Suprapubic skin (tissue), 4 donors: ENCODE data around the gene FAF2. TPM values are rescaled to one million over a fixed set of nuclear protein-coding genes. Genes with fewer than 3 reads are reported as not detected.
A peak's percentile ranks its signal among the peaks of the same experiment; 100 is the strongest.

Experiments
- DNase-seq, 2 donors: peaks; one replicate each; pipeline ENCODE4 v3.0.0-alpha.2; 2019; ENCODE audit warnings: low spot score in 2 of 2
- H3K27ac ChIP-seq: fragments of 200-600 bp; sonication (generic); one replicate; pipeline ENCODE4 v1.5.1; 2019
- H3K27me3 ChIP-seq: fragments of 200-600 bp; sonication (generic); one replicate; pipeline ENCODE4 v1.5.1; 2019
- H3K36me3 ChIP-seq: fragments of 200-600 bp; sonication (generic); one replicate; pipeline ENCODE4 v1.5.1; 2019
- H3K4me1 ChIP-seq: fragments of 200-600 bp; sonication (generic); one replicate; pipeline ENCODE4 v1.5.1; 2019
- H3K4me3 ChIP-seq: fragments of 200-600 bp; sonication (generic); one replicate; pipeline ENCODE4 v1.5.1; 2019; ENCODE audit warnings: mild to moderate bottlenecking
- H3K9me3 ChIP-seq: fragments of 200-600 bp; sonication (generic); one replicate; pipeline ENCODE4 v1.5.1; 2019
- EP300 ChIP-seq: sonication (generic); formaldehyde crosslinking; IDR thresholded peaks from one replicate; pipeline ENCODE4 v1.6.1; 2017; ENCODE audit warnings: antibody characterized with exemption
- POLR2A ChIP-seq, 2 donors: fragments of 450-650 bp; IDR thresholded peaks; one replicate each; pipeline ENCODE4 v1.6.1; 2017; ENCODE audit warnings: antibody characterized with exemption in 2 of 2, mild to moderate bottlenecking in 2 of 2, moderate library complexity in 2 of 2
- POLR2AphosphoS5 ChIP-seq, 3 donors: sonication (generic); formaldehyde crosslinking; IDR thresholded peaks; one replicate each; pipeline ENCODE4 v1.6.1; 2017; ENCODE audit warnings: antibody characterized with exemption in 3 of 3
- WGBS: methylation state at CpG from one replicate; pipeline ENCODE4 v1.1.5; 2018; 5-methylcytosine and 5-hydroxymethylcytosine counted together
- total RNA-seq, 4 donors: library from RNA; depleted of rRNA; stranded (reverse); fragments of >200 nt; gene quantifications; one replicate each; pipeline ENCODE4 v1.1.0, GENCODE V29; 2016
- TF ChIP-seq, protein P1 (sequence below), 2 donors: fragments of 200-600 bp in 1 of 2; fragments of 450-650 bp in 1 of 2; sonication (generic) in 1 of 2; IDR thresholded peaks; one replicate each; pipeline ENCODE4 v1.5.1; 2016 to 2019; ENCODE audit warnings: antibody characterized with exemption in 2 of 2, mild to moderate bottlenecking in 1 of 2, moderate library complexity in 1 of 2

Gene FAF2
- total RNA-seq, 4 donors from 2014 or later: 28.8 to 41.9 (median 37.1) TPM

DNA sequence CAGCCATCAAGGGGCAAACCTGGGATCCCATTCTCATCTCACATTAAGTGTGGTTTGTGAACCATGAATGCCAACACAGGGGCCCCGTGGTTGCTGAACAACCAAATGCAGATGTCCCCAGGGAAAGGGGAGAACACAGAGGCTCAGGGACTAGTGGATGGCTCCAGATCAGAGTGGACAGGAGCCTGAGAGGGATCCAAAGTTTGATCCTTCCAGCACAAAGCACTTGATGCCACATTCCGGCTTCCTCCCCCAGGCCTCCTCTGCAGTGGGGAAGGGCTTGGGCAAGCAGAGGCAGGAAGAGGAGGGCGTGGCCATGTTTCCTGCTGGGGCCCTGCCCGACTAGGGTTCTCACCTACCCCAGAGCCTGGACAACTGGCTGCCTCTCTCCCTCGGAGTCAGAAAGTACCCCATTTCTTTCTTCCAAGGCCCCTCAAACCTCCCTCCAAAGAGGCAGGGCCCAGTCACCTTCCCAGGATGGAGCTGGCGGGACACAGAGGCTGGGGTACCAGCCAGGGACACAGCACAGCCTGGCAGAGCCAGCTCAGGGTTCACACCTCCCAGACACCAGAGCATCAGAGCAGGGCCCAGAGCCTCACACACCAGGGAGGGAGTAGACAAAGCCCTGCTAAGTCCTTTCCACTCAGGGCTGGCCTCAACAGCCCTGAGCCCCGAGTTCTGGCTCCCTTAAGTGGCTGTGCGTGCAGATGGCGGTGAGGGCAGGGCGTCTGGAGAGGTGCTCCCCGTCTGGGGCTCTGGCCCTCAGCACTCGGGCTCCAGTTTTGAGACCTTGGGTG, 93.4 kb downstream of the FAF2 start:
- Histone ChIP-seq H3K9me3 (no peaks in the 10 kb centered on the region), H3K4me3 (peak overlapping the region; percentile 67), H3K4me1 (peaks cover 46% of the 10 kb centered on the region), H3K27me3 (no peaks in the 10 kb centered on the region), H3K27ac (peak overlapping the region; percentile 81), H3K36me3 (no peaks in the 10 kb centered on the region)
- DNase-seq: no peak
- TF ChIP-seq EP300: no peak
- TF ChIP-seq POLR2AphosphoS5 (IDR thresholded peaks at IDR 0.05): no peak
- TF ChIP-seq POLR2A (IDR thresholded peaks at IDR 0.05): no peak
- 47% methylated on average over 10 of the region's 12 CpGs for WGBS

DNA sequence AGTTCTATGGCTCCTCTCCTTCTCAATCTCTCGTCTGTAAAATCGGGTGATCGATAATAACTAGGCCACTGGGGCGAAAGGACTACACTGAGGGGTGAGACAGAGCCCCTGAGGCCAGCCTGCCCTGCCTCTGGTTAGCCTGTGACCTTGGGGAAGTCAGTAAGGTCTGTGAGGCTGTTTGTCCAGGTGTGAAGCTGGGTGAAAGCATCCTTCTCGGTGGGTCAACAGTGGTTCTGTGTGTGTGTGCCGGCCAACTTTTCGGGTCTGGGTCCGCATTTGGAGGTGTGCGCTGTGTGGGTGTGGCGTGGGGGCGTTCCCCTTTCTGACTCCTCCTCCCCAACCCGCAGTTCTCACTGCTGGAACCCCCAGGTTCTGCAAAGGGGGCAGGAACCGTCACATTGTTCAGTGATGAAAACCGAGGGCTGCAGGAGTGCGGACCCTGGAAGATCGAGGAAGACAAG, 94.0 kb downstream of the FAF2 start:
- Histone ChIP-seq H3K9me3 (no peaks in the 10 kb centered on the region), H3K36me3 (no peaks in the 10 kb centered on the region), H3K4me3 (peak overlapping the region; percentile 67), H3K27me3 (no peaks in the 10 kb centered on the region), H3K27ac (peak overlapping the region; percentile 81), H3K4me1 (peaks cover 46% of the 10 kb centered on the region)
- TF ChIP-seq POLR2AphosphoS5 (IDR thresholded peaks at IDR 0.05) (no peak), EP300 (no peak), POLR2A (IDR thresholded peaks at IDR 0.05) (no peak)
- TF ChIP-seq, protein P1, sequence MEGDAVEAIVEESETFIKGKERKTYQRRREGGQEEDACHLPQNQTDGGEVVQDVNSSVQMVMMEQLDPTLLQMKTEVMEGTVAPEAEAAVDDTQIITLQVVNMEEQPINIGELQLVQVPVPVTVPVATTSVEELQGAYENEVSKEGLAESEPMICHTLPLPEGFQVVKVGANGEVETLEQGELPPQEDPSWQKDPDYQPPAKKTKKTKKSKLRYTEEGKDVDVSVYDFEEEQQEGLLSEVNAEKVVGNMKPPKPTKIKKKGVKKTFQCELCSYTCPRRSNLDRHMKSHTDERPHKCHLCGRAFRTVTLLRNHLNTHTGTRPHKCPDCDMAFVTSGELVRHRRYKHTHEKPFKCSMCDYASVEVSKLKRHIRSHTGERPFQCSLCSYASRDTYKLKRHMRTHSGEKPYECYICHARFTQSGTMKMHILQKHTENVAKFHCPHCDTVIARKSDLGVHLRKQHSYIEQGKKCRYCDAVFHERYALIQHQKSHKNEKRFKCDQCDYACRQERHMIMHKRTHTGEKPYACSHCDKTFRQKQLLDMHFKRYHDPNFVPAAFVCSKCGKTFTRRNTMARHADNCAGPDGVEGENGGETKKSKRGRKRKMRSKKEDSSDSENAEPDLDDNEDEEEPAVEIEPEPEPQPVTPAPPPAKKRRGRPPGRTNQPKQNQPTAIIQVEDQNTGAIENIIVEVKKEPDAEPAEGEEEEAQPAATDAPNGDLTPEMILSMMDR (IDR thresholded peaks at IDR 0.05): no peak
- WGBS: 57% methylated on average over 4 of the region's 16 CpGs
- DNase-seq: no peak

DNA sequence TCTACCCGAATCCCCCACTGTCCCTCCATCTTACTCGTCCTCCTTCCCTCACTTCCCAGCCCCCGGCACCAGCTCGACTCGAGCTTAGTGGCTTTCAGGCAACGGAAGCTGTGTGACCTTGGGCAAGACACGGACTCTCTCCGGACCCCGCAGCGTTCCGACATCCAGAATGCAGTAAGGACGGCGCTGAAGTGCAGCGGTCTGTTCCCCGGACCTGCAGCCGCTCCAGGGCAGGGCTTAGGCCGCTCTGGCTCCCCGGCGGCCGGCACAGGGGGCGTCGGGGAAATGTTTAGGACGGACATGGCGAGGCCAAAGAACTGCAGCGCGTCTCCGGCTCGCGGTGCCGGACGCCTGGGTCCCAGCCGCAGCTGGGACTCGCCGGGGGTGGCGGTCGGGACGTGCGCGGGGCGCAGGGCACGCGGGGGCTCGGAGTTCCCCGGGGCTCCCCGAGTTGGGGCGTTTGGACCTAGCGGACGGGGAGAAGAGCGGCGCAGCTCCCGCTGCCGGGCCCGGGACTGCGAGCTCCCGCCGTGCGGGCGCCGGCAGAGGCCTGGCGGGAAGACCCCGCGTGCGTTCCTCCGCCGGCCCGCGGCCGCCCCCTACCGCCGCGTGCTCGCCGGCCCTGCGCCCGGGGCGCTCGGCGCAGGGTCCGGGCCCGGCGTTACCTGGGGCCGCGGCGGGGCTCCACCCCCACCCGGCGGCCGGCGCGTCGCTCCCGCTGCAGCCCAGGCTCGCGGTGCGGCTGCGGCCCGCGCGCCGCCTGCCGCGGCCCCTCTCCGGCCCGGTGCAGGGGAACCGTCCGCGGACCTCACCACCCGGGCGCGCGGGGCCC, 94.6 kb downstream of the FAF2 start:
- H3K4me3 ChIP-seq: peak overlapping the region; percentile 67
- WGBS: 2% methylated on average over 37 of the region's 110 CpGs
- H3K27ac ChIP-seq: peak overlapping the region; percentile 81
- no peaks in the 10 kb centered on the region for H3K27me3 ChIP-seq
- DNase-seq: no peak
- TF ChIP-seq POLR2A (IDR thresholded peaks at IDR 0.05) (no peak), POLR2AphosphoS5 (IDR thresholded peaks at IDR 0.05) (no peak), EP300 (no peak)
- TF ChIP-seq, protein P1 (IDR thresholded peaks at IDR 0.05): no peak
- peaks cover 46% of the 10 kb centered on the region for H3K4me1 ChIP-seq
- no peaks in the 10 kb centered on the region for H3K9me3 ChIP-seq
- H3K36me3 ChIP-seq: no peaks in the 10 kb centered on the region

DNA sequence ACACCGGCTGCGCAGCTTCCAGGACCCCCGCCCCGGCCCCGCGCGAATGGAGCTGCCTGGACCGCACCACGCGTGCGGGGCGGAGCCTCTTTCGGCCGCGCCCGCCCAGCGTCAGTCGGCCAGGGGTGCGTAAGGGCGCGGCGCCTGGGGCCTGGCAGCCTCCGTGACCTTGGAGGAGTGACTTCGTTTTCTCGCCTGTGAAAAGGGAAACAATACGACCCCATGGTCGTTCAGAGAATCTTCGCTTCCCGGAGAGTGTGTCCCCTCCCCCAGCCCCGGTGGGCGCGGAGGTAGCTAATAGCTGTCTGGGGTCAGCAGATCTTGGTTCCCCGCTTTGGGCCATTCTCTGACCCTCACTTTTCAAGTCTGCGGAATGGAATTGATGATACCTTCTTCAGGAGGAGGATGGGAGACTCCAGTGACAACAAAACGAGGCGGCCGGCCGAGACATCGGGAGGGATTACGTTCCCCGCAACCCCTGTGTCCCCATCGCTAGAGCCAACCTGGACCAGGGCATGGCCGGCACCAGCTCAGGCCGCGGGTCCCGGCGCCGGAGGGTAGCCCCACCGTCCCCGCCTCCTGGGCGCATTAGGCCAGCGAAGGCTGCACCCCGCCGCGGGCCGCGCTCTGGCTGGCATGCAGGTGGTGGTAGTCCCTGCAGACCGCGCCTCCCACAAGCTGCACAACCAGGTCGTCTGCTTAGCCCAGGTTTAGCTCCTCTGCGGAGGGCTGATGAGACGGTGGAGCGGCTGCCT, 95.4 kb downstream of the FAF2 start:
- peak overlapping the region; percentile 81 for H3K27ac ChIP-seq
- no peaks in the 10 kb centered on the region for H3K9me3 ChIP-seq
- H3K36me3 ChIP-seq: no peaks in the 10 kb centered on the region
- whole genome bisulfite sequencing: 0% methylated on average over 12 of the region's 63 CpGs
- TF ChIP-seq POLR2AphosphoS5 (IDR thresholded peaks at IDR 0.05) (peak in 1 of 3 donors; percentile 19), POLR2A (IDR thresholded peaks at IDR 0.05) (peak in 1 of 2 donors; percentile 5), EP300 (no peak)
- TF ChIP-seq, protein P1 (IDR thresholded peaks at IDR 0.05): no peak
- peaks cover 39% of the 10 kb centered on the region for H3K4me1 ChIP-seq
- no peaks in the 10 kb centered on the region for H3K27me3 ChIP-seq
- H3K4me3 ChIP-seq: peak overlapping the region; percentile 67
- DNase-seq: no peak

DNA sequence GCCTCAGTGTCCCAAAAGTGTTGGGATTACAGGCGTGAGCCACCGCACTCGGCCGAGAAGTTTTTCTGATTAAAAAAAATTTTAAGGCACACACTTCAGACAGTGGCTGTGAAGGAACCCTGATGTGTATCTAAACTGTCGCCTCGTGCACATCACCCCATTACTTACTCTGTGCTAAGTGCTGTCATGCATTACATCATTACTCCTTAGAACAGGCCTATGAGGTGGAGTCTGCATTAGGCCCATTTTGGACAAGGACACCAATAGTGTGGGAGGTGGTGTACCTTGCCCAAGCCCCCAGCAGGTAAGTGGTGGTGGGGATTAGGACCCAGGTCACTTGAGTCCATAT, 97.2 kb downstream of the FAF2 start:
- Histone ChIP-seq H3K4me3 (no peak overlapping the region), H3K27me3 (no peaks in the 10 kb centered on the region), H3K9me3 (no peaks in the 10 kb centered on the region), H3K4me1 (peaks cover 33% of the 10 kb centered on the region), H3K27ac (no peak overlapping the region), H3K36me3 (no peaks in the 10 kb centered on the region)
- no peak for DNase-seq
- 98% methylated on average over 6 of the region's 6 CpGs for WGBS
- TF ChIP-seq POLR2A (IDR thresholded peaks at IDR 0.05): no peak
- TF ChIP-seq, protein P1 (IDR thresholded peaks at IDR 0.05): no peak
- no peak for TF ChIP-seq EP300
- TF ChIP-seq POLR2AphosphoS5 (IDR thresholded peaks at IDR 0.05): no peak
